Measurements from ENCODE around the gene ARHGAP6. TPM values are rescaled to one million over a fixed set of nuclear protein-coding genes. Genes with fewer than 3 reads are reported as not detected.

Gene ARHGAP6
- total and polyA plus RNA-seq, 4 donors: 3.8 to 5.8 (median 4.2) TPM

GRCh38 chrX:11683057-11683456 lies 17.3 kb upstream of the ARHGAP6 start:
- 100% methylated on average over 1 of the region's 3 CpGs for WGBS (ENCODE audit: insufficient coverage)
- no peak overlapping the region for H3K27ac ChIP-seq (ENCODE audit: low read depth, low read length)

GRCh38 chrX:11678158-11678557 lies 12.4 kb upstream of the ARHGAP6 start:
- WGBS (ENCODE audit: insufficient coverage): 28% methylated on average over 3 of the region's 5 CpGs
- Histone ChIP-seq H3K4me1 (ENCODE audit: control insufficient read depth, insufficient read depth, low read length) (no peaks in the 10 kb centered on the region), H3K27ac (ENCODE audit: low read depth, low read length) (no peak overlapping the region), H3K4me3 (ENCODE audit: low read depth, low read length) (no peak overlapping the region), H3K9me3 (ENCODE audit: control insufficient read depth, insufficient read depth, low read length) (no peaks in the 10 kb centered on the region), H3K27me3 (ENCODE audit: control insufficient read depth, insufficient read depth, low read length) (no peaks in the 10 kb centered on the region), H3K36me3 (ENCODE audit: control insufficient read depth, insufficient read depth, low read length) (no peaks in the 10 kb centered on the region)
- DNase-seq (ENCODE audit: low read depth in 4 of 6, low spot score in 6 of 6): peak in 1 of 6 donors; percentile 25

More at GRCh38 chrX:11683057-11683456, 17.3 kb upstream of the ARHGAP6 start:
- Histone ChIP-seq H3K4me1 (ENCODE audit: control insufficient read depth, insufficient read depth, low read length) (no peaks in the 10 kb centered on the region), H3K9me3 (ENCODE audit: control insufficient read depth, insufficient read depth, low read length) (no peaks in the 10 kb centered on the region), H3K27me3 (ENCODE audit: control insufficient read depth, insufficient read depth, low read length) (peaks cover 3% of the 10 kb centered on the region), H3K36me3 (ENCODE audit: control insufficient read depth, insufficient read depth, low read length) (no peaks in the 10 kb centered on the region), H3K4me3 (ENCODE audit: low read depth, low read length) (no peak overlapping the region)
- DNase-seq (ENCODE audit: low read depth in 4 of 6, low spot score in 6 of 6): no peak

- H3K27me3 ChIP-seq (ENCODE audit: control insufficient read depth, insufficient read depth, low read length): peaks cover 13% of the 10 kb centered on the region
These were observed 6.5 kb upstream of the ARHGAP6 start for GRCh38 chrX:11672213-11672612.

DNA sequence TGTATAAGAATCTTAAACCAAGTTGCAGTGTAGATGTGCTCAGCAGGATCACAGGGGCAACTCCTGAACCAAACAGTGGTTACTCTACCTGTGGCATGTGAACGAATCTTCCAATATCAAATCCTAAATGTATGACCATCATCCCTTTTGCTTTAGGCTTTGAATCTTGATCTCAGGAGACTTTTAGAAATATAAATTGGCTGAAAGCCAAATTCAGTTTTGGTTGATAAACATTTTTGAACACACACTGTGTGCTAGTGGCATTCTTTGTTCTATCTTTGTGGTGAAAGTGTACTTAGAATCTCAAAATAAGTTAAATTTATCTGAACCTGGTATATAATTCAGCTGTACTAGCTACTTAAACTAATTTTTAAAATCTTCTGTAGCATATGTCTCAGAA lies 4.6 kb upstream of the ARHGAP6 start:
- peaks cover 9% of the 10 kb centered on the region for H3K4me1 ChIP-seq (ENCODE audit: control insufficient read depth, insufficient read depth, low read length)
- H3K36me3 ChIP-seq (ENCODE audit: control insufficient read depth, insufficient read depth, low read length): no peaks in the 10 kb centered on the region
- H3K9me3 ChIP-seq (ENCODE audit: control insufficient read depth, insufficient read depth, low read length): no peaks in the 10 kb centered on the region
- H3K27ac ChIP-seq (ENCODE audit: low read depth, low read length): no peak overlapping the region
- no CpG with 5 or more reads among the region's 1 CpG for WGBS (ENCODE audit: insufficient coverage)
- no peak overlapping the region for H3K4me3 ChIP-seq (ENCODE audit: low read depth, low read length)
- no peak for DNase-seq (ENCODE audit: low read depth in 4 of 6, low spot score in 6 of 6)
- H3K27me3 ChIP-seq (ENCODE audit: control insufficient read depth, insufficient read depth, low read length): peaks cover 30% of the 10 kb centered on the region

More at GRCh38 chrX:11672213-11672612, 6.5 kb upstream of the ARHGAP6 start:
- Histone ChIP-seq H3K4me3 (ENCODE audit: low read depth, low read length) (no peak overlapping the region), H3K9me3 (ENCODE audit: control insufficient read depth, insufficient read depth, low read length) (no peaks in the 10 kb centered on the region), H3K4me1 (ENCODE audit: control insufficient read depth, insufficient read depth, low read length) (no peaks in the 10 kb centered on the region), H3K27ac (ENCODE audit: low read depth, low read length) (no peak overlapping the region), H3K36me3 (ENCODE audit: control insufficient read depth, insufficient read depth, low read length) (no peaks in the 10 kb centered on the region)
- DNase-seq (ENCODE audit: low read depth in 4 of 6, low spot score in 6 of 6): no peak
- WGBS (ENCODE audit: insufficient coverage): 11% methylated on average over 1 of the region's 4 CpGs

DNA sequence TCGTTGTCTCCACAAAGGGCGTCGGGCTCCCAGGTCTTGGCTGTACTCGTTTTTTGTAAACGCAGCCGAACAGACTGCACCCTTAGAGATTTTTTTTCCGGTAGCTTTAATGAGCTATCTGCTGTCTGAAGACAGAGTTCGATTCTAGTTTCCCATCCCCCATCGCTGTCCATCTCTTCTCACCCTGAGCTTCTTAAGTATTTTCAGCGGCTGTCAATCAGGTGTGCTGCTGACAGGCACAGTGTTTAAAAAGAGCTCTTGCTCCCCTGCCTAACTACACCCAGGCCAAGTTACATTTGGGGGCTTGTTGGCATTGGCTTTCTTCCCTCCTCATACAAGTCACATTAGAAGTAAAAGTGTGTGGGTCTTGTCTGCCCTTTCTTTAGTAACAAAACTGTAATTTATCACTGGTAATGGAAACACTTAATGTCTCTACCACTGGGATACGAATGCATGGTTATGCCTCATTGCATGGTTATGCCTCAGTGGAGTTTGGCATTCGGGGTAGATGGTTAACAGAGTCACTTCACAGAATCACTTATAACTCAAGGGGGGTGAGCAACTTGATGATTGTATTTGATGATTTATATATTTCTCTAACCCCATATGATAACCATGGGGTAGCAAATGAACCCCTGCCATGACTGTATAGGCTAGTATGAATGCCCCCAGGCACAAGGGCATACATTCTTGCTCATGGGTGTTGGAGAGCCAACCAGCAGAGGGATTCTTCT lies 1.4 kb upstream of the ARHGAP6 start:
- peak in 1 of 6 donors; percentile 0 for DNase-seq (ENCODE audit: low read depth in 4 of 6, low spot score in 6 of 6)
- H3K36me3 ChIP-seq (ENCODE audit: control insufficient read depth, insufficient read depth, low read length): no peaks in the 10 kb centered on the region
- peaks cover 46% of the 10 kb centered on the region for H3K27me3 ChIP-seq (ENCODE audit: control insufficient read depth, insufficient read depth, low read length)
- no peak overlapping the region for H3K4me3 ChIP-seq (ENCODE audit: low read depth, low read length)
- 33% methylated on average over 10 of the region's 12 CpGs for WGBS (ENCODE audit: insufficient coverage)
- no peak overlapping the region for H3K27ac ChIP-seq (ENCODE audit: low read depth, low read length)
- H3K9me3 ChIP-seq (ENCODE audit: control insufficient read depth, insufficient read depth, low read length): no peaks in the 10 kb centered on the region
- H3K4me1 ChIP-seq (ENCODE audit: control insufficient read depth, insufficient read depth, low read length): peaks cover 18% of the 10 kb centered on the region

DNA sequence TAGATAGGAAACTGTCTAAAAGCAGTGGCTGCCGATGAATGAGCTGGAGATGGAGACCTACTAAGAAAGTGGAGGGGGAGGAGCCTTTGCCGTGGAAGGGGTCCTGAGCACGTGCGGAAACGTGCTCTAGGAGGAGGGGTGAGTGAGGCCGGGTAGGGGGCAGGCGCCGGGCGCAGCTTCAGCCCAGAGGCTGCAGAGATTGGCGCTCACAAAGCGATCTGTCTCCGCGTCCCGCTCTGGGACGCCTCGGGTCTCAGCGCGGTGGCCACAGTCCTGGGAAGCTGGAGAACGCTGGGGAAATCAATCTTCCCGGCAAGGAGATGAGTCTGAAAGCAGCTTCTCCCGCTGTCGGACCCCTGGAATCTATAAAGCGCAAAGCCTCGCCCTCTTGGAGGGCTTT lies 444 bp upstream of the ARHGAP6 start:
- DNase-seq (ENCODE audit: low read depth in 4 of 6, low spot score in 6 of 6): peak in 2 of 6 donors; percentile 25 to 27
- H3K27ac ChIP-seq (ENCODE audit: low read depth, low read length): no peak overlapping the region
- peak overlapping the region; percentile 32 for H3K4me3 ChIP-seq (ENCODE audit: low read depth, low read length)
- 18% methylated on average over 23 of the region's 24 CpGs for WGBS (ENCODE audit: insufficient coverage)
- H3K9me3 ChIP-seq (ENCODE audit: control insufficient read depth, insufficient read depth, low read length): no peaks in the 10 kb centered on the region
- peaks cover 52% of the 10 kb centered on the region for H3K27me3 ChIP-seq (ENCODE audit: control insufficient read depth, insufficient read depth, low read length)
- no peaks in the 10 kb centered on the region for H3K36me3 ChIP-seq (ENCODE audit: control insufficient read depth, insufficient read depth, low read length)
- peaks cover 18% of the 10 kb centered on the region for H3K4me1 ChIP-seq (ENCODE audit: control insufficient read depth, insufficient read depth, low read length)

GRCh38 chrX:11664211-11665167 lies 1.2 kb downstream of the ARHGAP6 start:
- no peaks in the 10 kb centered on the region for H3K9me3 ChIP-seq (ENCODE audit: control insufficient read depth, insufficient read depth, low read length)
- no peak overlapping the region for H3K27ac ChIP-seq (ENCODE audit: low read depth, low read length)
- H3K4me3 ChIP-seq (ENCODE audit: low read depth, low read length): peak overlapping the region; percentile 30
- H3K4me1 ChIP-seq (ENCODE audit: control insufficient read depth, insufficient read depth, low read length): peaks cover 18% of the 10 kb centered on the region
- peaks cover 50% of the 10 kb centered on the region for H3K27me3 ChIP-seq (ENCODE audit: control insufficient read depth, insufficient read depth, low read length)
- 23% methylated on average over 71 of the region's 73 CpGs for WGBS (ENCODE audit: insufficient coverage)
- peak in 2 of 6 donors; percentile 16 to 25 for DNase-seq (ENCODE audit: low read depth in 4 of 6, low spot score in 6 of 6)
- no peaks in the 10 kb centered on the region for H3K36me3 ChIP-seq (ENCODE audit: control insufficient read depth, insufficient read depth, low read length)

DNA sequence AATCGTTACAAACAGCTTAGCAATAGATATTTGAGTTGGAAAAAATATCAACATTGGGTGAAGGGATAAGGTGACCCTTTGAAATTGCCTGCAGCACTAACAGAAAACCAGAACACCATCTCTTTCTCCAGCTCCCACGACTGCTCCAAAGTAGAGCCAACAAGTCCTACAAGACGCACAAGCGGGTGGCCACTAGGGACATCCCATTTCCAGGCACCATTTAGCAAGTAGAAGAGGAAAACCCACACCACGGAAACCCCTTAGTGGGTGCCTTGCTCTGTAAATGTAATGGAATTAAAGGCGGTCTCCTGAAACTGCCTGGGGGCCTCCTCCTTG lies 1.9 kb downstream of the ARHGAP6 start:
- WGBS (ENCODE audit: insufficient coverage): 26% methylated on average over 3 of the region's 6 CpGs
- H3K27ac ChIP-seq (ENCODE audit: low read depth, low read length): no peak overlapping the region
- DNase-seq (ENCODE audit: low read depth in 4 of 6, low spot score in 6 of 6): peak in 1 of 6 donors; percentile 1
- peaks cover 18% of the 10 kb centered on the region for H3K4me1 ChIP-seq (ENCODE audit: control insufficient read depth, insufficient read depth, low read length)
- H3K9me3 ChIP-seq (ENCODE audit: control insufficient read depth, insufficient read depth, low read length): no peaks in the 10 kb centered on the region
- H3K4me3 ChIP-seq (ENCODE audit: low read depth, low read length): peak overlapping the region; percentile 1
- no peaks in the 10 kb centered on the region for H3K36me3 ChIP-seq (ENCODE audit: control insufficient read depth, insufficient read depth, low read length)
- H3K27me3 ChIP-seq (ENCODE audit: control insufficient read depth, insufficient read depth, low read length): peaks cover 46% of the 10 kb centered on the region

GRCh38 chrX:11655282-11656015 lies 10.3 kb downstream of the ARHGAP6 start:
- Histone ChIP-seq H3K27ac (ENCODE audit: low read depth, low read length) (no peak overlapping the region), H3K4me3 (ENCODE audit: low read depth, low read length) (no peak overlapping the region), H3K9me3 (ENCODE audit: control insufficient read depth, insufficient read depth, low read length) (no peaks in the 10 kb centered on the region), H3K36me3 (ENCODE audit: control insufficient read depth, insufficient read depth, low read length) (no peaks in the 10 kb centered on the region), H3K27me3 (ENCODE audit: control insufficient read depth, insufficient read depth, low read length) (peaks cover 3% of the 10 kb centered on the region), H3K4me1 (ENCODE audit: control insufficient read depth, insufficient read depth, low read length) (no peaks in the 10 kb centered on the region)
- DNase-seq (ENCODE audit: low read depth in 4 of 6, low spot score in 6 of 6): no peak
- 43% methylated on average over 1 of the region's 7 CpGs for WGBS (ENCODE audit: insufficient coverage)

All from spinal cord (tissue), 10 donors.